GM18951 (cell line): Measurements from ENCODE around the gene CDC14A.

Experiments used
- POLR2A ChIP-seq: IDR thresholded peaks from 4 replicates; pipeline ENCODE4 v1.6.1; 2011; ENCODE audit warnings: mild to moderate bottlenecking; ENCODE audit not compliant: insufficient read length, insufficient read depth; ENCODE audit errors: extremely low read depth
- in situ Hi-C: fragments of 300-500 bp; cut with MboI; formaldehyde crosslinking; loops from one replicate; pipeline ENCODE4 v1.12.0; 2022; ENCODE audit warnings: low sequenced_read_pairs, mixed read lengths, inconsistent platforms; ENCODE audit not compliant: unreplicated experiment

The CDC14A gene

GRCh38 chr1:100526894-100527293 lies 174.6 kb downstream of the CDC14A start:
- in situ Hi-C loops, result no loop called here
- no peak for TF ChIP-seq POLR2A

GRCh38 chr1:100528871-100529270 lies 176.6 kb downstream of the CDC14A start:
- TF ChIP-seq POLR2A, result no peak
- in situ Hi-C loops, result no loop called here

- no peak for TF ChIP-seq POLR2A
- in situ Hi-C loops, result no loop called here
Observed at GRCh38 chr1:100530141-100530540, 177.8 kb downstream of the CDC14A start.

- no peak for TF ChIP-seq POLR2A
- in situ Hi-C loops, result no loop called here
Observed at GRCh38 chr1:100530880-100531487, 178.7 kb downstream of the CDC14A start.

GRCh38 chr1:100532645-100533044 lies 180.3 kb downstream of the CDC14A start:
- in situ Hi-C loops, result no loop called here
- TF ChIP-seq POLR2A, result no peak

GRCh38 chr1:100535264-100535663 lies 183.0 kb downstream of the CDC14A start:
- in situ Hi-C loops, result no loop called here

GRCh38 chr1:100536031-100536430 lies 183.7 kb downstream of the CDC14A start:
- TF ChIP-seq POLR2A, result no peak
- in situ Hi-C loops, result no loop called here

More at GRCh38 chr1:100535264-100535663, 183.0 kb downstream of the CDC14A start:
- no peak for TF ChIP-seq POLR2A

- no peak for TF ChIP-seq POLR2A
- in situ Hi-C loops, result no loop called here
Observed at GRCh38 chr1:100538913-100539835, 186.9 kb downstream of the CDC14A start.

- TF ChIP-seq POLR2A, result no peak
- in situ Hi-C loops, result no loop called here
Observed at GRCh38 chr1:100539836-100540536, 187.7 kb downstream of the CDC14A start.

GRCh38 chr1:100542285-100542684 lies 190.0 kb downstream of the CDC14A start:
- in situ Hi-C loops, result no loop called here
- no peak for TF ChIP-seq POLR2A

- TF ChIP-seq POLR2A, result no peak
- in situ Hi-C loops, result no loop called here
Observed at GRCh38 chr1:100543640-100544039, 191.3 kb downstream of the CDC14A start.

GRCh38 chr1:100544791-100545190 lies 192.5 kb downstream of the CDC14A start:
- in situ Hi-C loops, result no loop called here
- TF ChIP-seq POLR2A, result no peak

GRCh38 chr1:100545855-100546254 lies 193.5 kb downstream of the CDC14A start:
- TF ChIP-seq POLR2A, result no peak
- in situ Hi-C loops, result no loop called here

- TF ChIP-seq POLR2A, result no peak
- in situ Hi-C loops, result no loop called here
Observed at GRCh38 chr1:100552031-100552430, 199.7 kb downstream of the CDC14A start.

GRCh38 chr1:100552922-100553321 lies 200.6 kb downstream of the CDC14A start:
- TF ChIP-seq POLR2A, result no peak
- in situ Hi-C loops, result no loop called here
